ENCODE data around the gene FOXP1. TPM values are rescaled to one million over a fixed set of nuclear protein-coding genes. Genes with fewer than 3 reads are reported as not detected.
A peak's percentile ranks its signal among the peaks of the same experiment; 100 is the strongest.

FOXP1 gene
- total RNA-seq, 4 donors from 2014 or later: 169 to 300 (median 202) TPM

GRCh38 chr3:70982284-70982683, 601.2 kb downstream of the FOXP1 start:
- peak overlapping the region; percentile 87 to 93 (median 90) for H3K27ac ChIP-seq
- H3K4me3 ChIP-seq: no peak overlapping the region
- no peak for TF ChIP-seq POLR2A (IDR thresholded peaks at IDR 0.05)
- no peak for TF ChIP-seq CTCF (IDR thresholded peaks at IDR 0.05)
- no peak for TF ChIP-seq POLR2AphosphoS5 (IDR thresholded peaks at IDR 0.05)
- TF ChIP-seq EP300 (IDR thresholded peaks at IDR 0.05): no peak
- WGBS, 2 donors (ENCODE audit: low coverage in 1 of 2): 0% methylated on average over 1 of the region's 1 CpG
- H3K36me3 ChIP-seq: peaks cover 3 to 39% of the 10 kb centered on the region in 2 donors
- no peaks in the 10 kb centered on the region for H3K27me3 ChIP-seq
- H3K4me1 ChIP-seq: peaks cover 39 to 93% (median 55%) of the 10 kb centered on the region in 3 donors
- no peaks in the 10 kb centered on the region for H3K9me3 ChIP-seq
- ATAC-seq: peak; percentile 11

- H3K27ac ChIP-seq: peak overlapping the region; percentile 87 to 93 (median 90)
- no peak for ATAC-seq
- no peak for TF ChIP-seq POLR2AphosphoS5 (IDR thresholded peaks at IDR 0.05)
- no peak for TF ChIP-seq EP300 (IDR thresholded peaks at IDR 0.05)
- no peak for TF ChIP-seq CTCF (IDR thresholded peaks at IDR 0.05)
- TF ChIP-seq POLR2A (IDR thresholded peaks at IDR 0.05): no peak
- 39 to 55% methylated on average over 6 of the region's 6 CpGs for WGBS, 2 donors (ENCODE audit: low coverage in 1 of 2)
- peaks cover 37 to 85% (median 46%) of the 10 kb centered on the region in 3 donors for H3K4me1 ChIP-seq
- peaks cover 3 to 41% of the 10 kb centered on the region in 2 donors for H3K36me3 ChIP-seq
- H3K27me3 ChIP-seq: no peaks in the 10 kb centered on the region
- H3K9me3 ChIP-seq: no peaks in the 10 kb centered on the region
- H3K4me3 ChIP-seq: no peak overlapping the region
Measured at GRCh38 chr3:70981231-70981880, 602.2 kb downstream of the FOXP1 start.

GRCh38 chr3:70980646-70981170, 602.8 kb downstream of the FOXP1 start:
- H3K4me1 ChIP-seq: peaks cover 33 to 85% (median 40%) of the 10 kb centered on the region in 3 donors
- 39 to 40% methylated on average over 6 to 8 of the region's 8 CpGs for WGBS, 2 donors (ENCODE audit: low coverage in 1 of 2)
- no peaks in the 10 kb centered on the region for H3K9me3 ChIP-seq
- no peak overlapping the region for H3K4me3 ChIP-seq
- peak overlapping the region; percentile 87 to 93 (median 90) for H3K27ac ChIP-seq
- no peak for ATAC-seq
- TF ChIP-seq POLR2A (IDR thresholded peaks at IDR 0.05) (no peak), POLR2AphosphoS5 (IDR thresholded peaks at IDR 0.05) (no peak), CTCF (IDR thresholded peaks at IDR 0.05) (no peak), EP300 (IDR thresholded peaks at IDR 0.05) (no peak)
- peaks cover 3 to 43% of the 10 kb centered on the region in 2 donors for H3K36me3 ChIP-seq
- no peaks in the 10 kb centered on the region for H3K27me3 ChIP-seq

GRCh38 chr3:70979983-70980645, 603.4 kb downstream of the FOXP1 start:
- H3K27ac ChIP-seq: peak overlapping the region; percentile 87 to 93 (median 90)
- WGBS, 2 donors (ENCODE audit: low coverage in 1 of 2): 58 to 83% methylated on average over 4 to 5 of the region's 7 CpGs
- no peaks in the 10 kb centered on the region for H3K27me3 ChIP-seq
- peaks cover 33 to 85% (median 36%) of the 10 kb centered on the region in 3 donors for H3K4me1 ChIP-seq
- TF ChIP-seq POLR2AphosphoS5 (IDR thresholded peaks at IDR 0.05): no peak
- TF ChIP-seq CTCF (IDR thresholded peaks at IDR 0.05): no peak
- TF ChIP-seq EP300 (IDR thresholded peaks at IDR 0.05): no peak
- no peak for TF ChIP-seq POLR2A (IDR thresholded peaks at IDR 0.05)
- no peak overlapping the region for H3K4me3 ChIP-seq
- H3K36me3 ChIP-seq: peaks cover 0 to 46% of the 10 kb centered on the region in 2 donors
- no peaks in the 10 kb centered on the region for H3K9me3 ChIP-seq
- no peak for ATAC-seq
